Colon (tissue), 2 donors: ENCODE data around the gene MAP1LC3B.

Source experiments
- FAIRE-seq: peaks from 2 replicates; lab custom pipeline; 2012; peaks lifted over from hg19 to GRCh38; lab: Jason Lieb, UNC
- donor health status: control.
- donor health status: control.

Gene MAP1LC3B

DNA sequence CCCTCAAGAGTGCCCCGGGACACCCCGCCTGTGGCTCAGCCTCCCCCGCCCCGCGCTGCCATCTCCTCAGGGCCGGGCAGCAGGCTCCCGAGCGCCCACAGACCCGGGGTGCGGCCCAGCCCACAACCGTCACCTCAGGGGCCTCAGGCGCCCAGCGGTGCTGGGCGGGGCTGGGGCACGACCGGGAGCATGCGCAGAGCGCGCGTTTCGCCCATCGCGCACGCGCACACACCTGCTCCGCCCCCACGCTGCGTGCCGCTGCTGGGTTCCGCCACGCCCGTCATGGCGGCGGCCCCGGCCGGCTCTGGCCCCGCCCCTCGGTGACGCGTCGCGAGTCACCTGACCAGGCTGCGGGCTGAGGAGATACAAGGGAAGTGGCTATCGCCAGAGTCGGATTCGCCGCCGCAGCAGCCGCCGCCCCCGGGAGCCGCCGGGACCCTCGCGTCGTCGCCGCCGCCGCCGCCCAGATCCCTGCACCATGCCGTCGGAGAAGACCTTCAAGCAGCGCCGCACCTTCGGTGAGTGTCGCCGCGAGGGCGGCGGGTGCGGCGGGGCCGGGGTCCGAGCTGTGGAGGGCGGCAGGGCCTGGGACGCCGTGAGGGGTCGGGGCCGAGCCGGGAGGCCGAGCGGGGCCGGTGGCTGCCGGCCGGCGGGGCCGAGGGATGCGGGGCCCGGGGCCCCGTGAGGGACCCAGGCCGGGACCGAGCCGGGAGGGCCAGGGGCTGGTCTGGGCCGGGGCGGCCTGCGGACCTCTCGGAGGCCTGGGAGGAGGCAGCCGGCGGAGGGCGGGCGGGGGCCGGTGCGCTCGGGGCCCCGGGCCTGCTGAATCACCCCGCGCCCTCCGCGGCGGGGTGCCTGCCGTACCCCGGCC is at the start of gene MAP1LC3B:
MAP1LC3B (plus strand) TSS at position 387 of the 871 bp plus-strand sequence; CDS start at position 479, 92 bp downstream.
- no peak for FAIRE-seq

DNA sequence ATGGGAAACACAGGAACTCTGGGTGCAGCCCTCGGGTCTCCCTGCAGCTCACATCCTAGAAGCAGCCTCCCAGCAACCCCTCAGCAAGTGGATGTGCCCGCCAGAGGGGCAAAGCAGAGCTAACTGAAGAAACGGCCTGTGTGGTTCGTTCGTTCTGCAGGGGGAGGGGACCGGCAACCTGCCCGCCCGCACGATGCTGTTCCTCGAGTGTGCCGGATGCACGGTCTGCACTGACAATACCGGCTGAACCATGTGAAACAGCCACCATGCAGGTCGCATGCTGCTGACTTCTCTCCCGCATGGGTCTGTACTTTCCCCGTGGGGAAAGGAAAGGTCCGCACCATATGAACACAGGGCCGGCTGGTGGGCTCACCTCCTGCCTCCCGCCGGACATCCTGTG is 49.6 kb upstream of the MAP1LC3B start:
- no peak for FAIRE-seq

DNA sequence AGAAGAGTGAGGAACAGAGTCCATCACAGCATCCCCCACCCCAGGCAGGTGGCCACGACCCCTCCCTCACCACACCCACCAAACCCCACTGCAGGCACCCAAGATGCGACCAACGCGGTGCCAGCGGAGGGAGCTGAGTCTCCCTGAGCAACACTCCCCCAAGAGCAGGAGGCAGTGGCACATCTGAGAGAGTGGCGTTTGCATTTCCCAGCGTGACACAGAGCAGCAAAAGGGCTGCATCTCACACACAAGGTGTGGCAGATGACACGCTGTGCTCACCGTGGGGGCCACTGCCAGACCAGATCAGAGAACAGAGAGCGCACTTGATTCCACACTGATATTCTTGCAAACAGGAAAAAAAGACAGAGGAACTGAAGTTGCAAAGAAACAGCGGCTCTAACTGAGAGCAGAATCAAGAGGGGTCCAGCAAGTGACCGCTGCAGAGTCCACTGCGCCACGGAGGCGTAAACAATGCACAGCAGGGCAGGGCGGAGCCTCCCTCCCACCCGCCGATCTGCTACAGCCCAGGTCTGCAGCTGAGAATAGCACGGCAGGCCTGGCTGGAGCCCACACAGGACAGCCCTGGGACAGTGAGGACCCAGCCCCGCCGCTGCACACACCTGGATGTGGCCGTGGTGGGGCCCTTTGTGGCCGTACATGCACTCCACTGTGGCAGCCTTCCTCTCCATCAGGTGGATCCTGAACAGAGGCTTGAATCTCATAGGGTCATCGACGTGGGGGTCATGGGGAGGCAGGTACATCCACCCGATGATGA is 49.0 kb upstream of the MAP1LC3B start:
- FAIRE-seq: no peak

DNA sequence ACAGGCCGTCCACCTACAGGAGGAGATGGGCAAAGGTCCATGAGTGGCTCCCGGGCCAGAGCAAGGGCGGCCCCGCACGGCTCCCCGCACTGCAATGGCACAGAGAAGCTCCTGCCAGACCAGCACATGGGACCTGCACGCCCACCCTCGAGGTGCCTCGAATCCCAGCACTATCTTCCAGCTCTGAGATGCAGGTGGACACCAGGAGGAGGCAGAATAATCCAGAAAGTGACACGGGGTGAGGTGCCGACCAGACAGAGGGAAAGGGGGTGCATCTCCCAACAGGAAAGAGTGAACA is 48.4 kb upstream of the MAP1LC3B start:
- no peak for FAIRE-seq

DNA sequence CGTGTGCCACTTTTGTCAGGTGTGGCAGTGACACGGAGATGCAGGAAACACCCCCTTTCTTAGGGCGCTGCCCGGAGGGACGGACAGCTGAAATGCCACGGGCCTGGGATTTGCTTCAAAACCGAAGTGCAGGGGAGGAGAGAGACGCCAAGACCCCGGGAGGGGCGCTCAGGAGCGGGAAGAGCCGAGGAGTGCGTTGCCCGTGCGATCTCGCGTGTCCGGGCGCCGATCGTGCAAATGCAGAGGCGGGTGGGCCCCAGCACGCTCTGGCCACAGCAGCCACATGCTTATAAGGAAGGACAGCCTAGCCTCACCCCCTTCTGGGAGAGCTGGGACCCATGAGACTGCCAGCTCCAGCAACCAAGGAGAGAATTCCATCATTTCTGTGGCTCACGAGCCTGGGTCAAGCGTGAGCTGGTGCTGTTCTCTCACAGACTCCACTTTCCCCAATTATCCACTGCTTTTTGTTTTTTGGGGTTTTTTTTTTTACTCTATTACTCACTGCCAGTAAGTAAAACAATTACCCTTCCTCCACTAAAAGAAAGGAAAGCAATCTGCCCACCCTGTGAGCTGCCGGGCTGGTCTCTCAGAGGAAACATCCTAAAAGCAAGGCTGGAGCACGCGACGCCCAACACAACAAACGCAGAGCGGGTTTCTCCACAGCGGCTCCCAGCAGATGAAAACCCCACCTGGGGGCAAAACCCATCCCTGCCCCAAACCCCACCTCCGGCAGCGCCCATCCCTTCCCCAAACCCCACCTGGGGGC is 47.8 kb upstream of the MAP1LC3B start:
- no peak for FAIRE-seq

DNA sequence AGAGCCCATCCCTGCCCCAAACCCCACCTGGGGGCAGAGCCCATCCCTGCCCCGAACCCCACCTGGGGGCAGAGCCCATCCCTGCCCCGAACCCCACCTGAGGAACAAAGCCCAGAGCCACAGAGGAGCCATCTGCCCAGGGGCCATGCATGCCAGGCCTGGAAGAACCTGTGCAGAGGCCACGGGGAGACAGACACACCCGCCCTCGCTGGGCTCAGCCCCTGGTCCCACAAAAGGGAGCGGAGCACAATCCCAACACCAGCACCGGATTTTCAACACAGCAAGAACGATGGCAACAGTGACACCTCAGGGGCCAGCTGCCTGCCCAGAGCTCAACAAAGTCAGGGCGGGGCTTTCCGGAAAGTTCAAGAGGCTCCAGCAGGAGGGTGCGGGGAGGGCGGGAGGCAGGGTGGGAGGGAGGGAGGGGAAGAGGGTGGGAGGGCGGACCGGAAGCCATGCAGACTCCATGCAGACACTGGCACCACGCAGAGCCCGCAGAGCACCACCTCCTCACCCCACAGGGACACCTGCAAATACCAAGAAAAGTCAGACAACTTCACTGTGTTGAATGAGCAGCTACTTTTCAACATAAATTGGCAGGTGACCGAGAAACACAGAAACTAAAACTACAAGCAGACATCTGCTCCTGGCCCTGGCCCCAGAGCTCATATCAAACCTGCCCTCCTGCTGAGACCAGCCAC is 47.1 kb upstream of the MAP1LC3B start:
- no peak for FAIRE-seq

DNA sequence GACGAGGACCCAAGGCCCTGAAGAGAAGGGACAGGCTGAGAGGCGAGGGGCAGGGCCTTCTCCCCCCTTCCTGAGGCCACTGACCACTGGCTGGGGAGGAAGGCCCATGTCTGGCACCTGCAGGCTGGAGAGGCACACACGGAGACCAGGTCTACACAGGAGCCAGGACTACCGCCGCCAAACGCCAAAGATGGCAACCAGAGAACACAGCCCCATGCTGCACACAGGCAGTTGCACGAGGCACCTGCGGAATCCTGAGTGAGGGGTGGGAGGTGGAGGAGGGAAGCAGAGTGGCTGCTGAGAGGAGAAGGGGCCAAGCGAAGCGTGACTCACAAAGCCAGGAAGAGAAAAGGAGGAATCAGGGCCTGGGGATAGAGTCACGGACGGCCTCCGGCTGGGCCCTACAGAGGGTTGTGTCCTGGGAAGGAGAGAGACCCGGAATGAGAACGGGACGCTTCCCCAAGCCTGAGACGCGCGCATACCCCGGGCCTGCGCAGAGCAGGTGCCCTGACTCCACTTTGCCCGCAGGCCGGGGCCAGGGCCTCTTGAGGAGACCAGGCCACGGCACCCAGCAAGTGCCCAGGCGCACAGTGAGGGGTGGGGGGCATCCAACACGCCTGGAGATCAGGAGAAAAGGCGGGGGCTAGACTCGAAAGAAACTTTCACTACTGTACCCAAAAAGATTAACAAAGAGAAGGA is 46.3 kb upstream of the MAP1LC3B start:
- FAIRE-seq: no peak

DNA sequence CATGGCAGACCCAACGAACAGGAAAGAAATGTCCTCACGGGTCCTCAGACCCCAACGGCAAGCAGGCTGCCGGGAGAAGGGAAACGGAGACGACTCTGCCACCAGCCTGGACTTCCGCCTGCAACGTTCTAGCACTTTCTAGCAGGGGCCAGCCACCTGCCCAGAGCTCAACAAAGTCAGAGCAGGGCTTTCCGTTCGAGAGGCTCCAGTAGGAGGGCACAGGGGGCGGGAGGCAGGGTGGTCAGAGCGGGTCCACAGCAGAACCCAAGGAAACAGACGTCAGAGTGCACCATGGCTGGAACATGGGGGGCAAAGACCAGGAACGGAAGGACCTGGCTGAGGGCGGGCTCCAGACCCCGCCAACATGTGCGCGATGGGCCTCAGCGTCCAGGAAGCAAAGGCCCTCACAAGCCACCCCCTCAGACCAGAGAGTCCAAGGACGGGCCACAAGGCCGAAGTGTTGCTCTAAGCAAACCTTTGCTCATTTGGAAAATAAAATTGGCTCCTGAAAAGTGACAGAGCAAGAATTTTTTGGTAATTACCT is 45.5 kb upstream of the MAP1LC3B start:
- no peak for FAIRE-seq

DNA sequence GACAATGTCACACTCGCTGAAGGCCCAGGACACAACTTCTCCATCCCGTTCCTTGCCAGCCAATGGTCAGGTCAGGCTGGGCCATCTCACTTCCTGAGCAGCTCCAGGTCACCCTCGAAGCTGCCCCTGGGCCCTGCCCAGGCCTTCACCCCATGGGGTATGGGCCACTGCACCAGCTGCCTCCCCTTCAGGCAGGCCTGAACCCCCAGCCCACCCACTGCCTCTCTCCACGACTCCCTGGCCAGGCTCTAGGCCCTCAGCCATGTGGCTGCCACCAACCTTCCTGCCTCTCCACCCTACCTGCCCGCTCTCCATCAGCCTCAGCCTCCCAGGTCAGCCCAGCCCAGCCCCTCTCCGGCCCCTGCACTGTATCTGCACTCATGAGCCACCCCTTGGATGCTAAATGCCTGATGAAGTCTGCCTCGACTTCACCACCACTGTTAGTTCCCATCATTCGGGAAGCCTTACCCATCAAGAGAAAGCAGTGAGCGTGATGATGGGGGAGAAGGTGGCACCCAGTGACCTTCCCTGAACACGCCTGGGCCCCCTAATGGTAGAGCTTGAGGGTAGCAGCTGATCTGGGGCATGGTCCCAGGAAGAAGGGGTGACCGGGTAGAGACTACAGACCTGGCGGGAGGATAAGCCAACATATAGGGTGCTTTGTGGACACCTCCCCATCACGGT is 44.1 kb upstream of the MAP1LC3B start:
- no peak for FAIRE-seq

DNA sequence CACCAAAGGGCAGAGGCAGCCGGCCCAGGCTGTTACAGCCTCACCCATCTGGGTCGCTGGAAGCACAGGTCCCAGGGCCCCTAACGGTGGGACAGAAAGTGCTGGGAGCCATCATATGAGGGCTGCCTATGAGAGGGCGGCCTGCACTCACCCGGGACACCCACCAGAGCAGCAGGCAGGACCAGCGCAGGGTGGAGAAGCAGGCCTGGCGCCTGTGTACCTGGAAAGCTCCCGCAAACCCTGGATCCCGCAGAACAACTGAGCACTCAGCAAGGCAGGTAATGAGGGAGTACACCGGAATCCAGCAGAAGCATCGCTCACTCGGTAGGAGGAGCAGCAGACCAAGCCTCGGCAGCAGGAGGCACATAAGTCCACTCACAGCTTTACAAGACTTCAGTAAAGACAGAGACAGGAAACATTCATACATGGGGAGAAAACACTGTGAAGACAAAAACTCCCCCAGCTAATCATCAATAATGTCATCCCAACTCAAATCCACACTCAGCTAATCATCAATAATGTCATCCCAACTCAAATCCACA is 43.4 kb upstream of the MAP1LC3B start:
- FAIRE-seq: no peak

DNA sequence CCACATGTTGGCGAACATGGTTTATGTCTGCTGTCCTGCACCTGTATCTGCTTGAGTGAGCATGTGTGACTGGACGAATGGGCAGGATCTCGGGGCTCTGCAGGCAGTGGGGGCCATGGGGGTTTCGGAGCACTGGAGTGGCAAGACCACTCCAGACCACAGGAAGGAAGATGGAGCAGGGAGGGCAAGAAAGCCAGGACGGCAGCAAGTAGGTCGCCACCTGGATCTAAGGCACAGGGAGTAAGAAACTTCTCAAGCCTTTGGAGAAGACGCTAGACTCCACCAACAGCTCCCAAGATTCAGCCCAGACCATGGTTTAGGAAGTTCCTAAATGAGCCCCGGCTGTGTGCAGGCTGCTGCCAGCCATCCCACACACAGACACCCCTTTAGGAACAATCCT is 42.1 kb upstream of the MAP1LC3B start:
- FAIRE-seq: no peak

DNA sequence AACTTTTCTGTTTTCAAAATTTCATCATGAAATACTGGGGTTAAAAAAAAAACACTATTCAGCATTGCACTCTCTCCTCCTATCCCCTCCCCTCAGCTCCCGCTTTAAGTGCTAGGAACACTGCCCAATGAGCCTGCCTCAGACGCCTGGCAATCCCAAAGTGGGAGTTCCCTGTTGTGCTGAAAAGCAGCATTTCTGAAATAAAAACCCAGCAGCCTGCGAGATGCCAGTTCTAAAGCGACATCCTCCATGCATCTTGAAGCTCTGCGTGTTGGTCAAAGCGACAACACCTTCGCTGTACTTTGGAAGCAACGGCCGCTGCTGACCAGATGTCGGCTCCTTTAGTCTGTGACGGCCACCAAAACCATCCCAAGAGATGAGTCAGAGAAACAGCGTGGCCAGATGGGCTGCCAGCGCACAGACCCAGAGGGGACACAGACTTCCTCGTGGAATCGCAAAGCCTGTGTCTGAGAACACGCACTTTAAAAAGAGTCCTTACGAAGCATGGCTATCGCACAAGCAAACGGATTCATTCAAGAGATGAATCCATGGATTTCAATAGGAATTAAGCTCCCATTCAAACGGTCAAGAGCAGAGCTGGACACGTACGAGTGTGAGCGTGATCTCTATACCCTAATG is 41.3 kb upstream of the MAP1LC3B start:
- no peak for FAIRE-seq

DNA sequence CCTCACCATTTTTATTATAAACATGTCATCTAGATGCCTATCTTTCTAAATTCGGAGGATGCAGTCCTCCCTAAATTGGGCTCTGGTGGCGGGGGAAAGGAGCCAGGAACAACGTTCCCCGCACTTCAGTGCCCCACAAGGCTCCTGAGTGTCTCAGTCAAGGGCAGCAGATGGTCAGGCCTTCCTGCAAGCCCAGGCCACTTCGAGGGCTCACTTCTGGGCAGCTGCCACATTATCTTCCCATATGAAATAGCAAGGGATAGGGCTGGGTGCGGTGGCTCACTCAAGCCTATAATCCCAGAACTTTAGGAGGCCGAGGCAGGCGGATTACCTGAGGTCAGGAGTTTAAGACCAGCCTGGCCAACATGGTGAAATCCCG is 40.8 kb upstream of the MAP1LC3B start:
- FAIRE-seq: no peak

DNA sequence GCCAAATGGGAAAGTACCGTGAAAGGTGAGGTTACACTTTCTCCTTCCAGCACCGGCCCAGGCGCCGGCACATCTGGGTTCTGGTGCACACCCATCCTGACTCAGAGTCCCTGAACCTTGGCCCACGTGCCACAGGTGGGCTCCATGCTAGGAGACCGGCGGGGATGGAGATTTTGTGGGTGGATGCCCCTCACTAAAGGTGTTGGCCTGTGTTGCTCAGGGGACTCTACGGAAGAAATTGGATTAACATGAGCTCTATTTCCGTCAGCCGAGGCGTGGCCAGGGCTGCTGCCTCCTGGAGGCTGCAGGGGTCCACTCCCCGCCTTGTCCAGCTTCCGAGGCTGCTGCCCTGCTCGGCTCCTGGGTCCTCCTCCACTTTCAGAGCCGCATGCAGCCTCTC is 39.3 kb upstream of the MAP1LC3B start:
- no peak for FAIRE-seq

DNA sequence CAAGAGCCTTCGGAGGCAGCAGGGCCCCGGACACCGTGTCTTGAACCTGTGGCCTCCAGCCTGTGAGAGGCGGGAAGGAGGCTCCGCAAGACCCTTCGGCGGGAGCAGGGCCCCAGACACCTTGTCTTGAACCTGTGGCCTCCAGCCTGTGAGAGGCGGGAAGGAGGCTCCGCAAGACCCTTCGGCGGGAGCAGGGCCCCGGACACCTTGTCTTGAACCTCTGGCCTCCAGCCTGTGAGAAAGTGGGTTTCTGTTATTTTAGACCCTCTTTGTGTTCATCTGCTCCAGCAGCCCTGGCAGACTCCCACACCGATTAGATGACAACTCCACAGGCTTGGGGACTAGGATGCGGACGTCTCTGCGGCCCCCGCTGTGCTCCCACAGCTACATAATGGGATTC is 38.5 kb upstream of the MAP1LC3B start:
- no peak for FAIRE-seq

DNA sequence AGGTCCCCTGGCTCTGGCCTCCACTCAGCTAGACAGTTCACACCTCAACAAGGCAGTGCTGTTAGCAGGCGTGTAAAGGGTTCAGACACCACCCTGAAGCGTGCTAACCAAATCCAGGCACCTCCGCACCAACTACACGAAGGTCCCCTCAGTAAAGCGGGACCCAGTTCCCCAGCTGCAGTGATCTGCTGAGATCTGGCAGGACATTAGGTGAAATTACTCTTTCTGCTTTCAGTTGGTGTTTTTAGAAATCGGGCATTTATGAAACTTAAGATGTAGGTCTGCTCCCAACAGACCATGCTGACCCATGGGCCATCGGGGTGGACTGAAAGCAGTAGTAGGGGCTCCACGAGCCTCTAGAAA is 35.7 kb upstream of the MAP1LC3B start:
- no peak for FAIRE-seq

DNA sequence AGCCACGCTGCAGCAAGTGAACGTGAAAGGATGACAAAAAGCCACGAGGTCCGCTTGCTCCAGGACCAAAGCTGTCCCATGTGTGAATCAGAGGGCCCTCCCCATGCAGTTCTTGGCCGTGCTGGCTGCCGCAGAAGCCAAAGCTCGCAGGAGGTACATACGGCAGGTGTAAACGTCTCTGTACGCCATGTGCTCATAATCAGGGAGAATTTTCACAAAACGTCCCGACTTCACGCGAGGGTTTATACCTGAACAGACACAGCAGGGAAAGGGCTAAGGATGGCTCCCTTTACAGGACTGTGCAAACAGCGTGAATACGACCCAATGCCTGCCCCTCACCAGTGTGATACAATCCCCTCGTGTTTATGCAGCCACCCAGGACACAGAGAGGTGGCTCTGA is 33.9 kb upstream of the MAP1LC3B start:
- FAIRE-seq: no peak

DNA sequence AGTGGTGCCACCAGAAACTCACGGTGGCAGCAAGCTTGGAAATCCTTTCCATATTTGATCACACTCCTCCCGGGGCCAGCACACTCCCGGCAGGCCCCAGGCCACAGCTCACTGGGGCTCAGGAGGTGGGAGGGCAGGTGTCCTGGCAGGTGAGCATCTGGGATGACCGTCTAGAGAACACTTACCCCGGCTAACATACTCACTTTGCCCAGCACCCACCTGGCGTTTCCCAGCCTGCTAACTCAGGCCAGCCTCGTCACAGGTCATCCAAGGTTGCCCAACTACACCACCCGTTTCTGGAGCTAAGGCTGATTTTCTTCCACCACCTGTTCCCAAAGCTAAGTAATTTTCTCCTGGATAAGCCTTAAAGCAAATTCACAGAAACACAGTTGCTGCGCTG is 33.4 kb upstream of the MAP1LC3B start:
- FAIRE-seq: no peak

DNA sequence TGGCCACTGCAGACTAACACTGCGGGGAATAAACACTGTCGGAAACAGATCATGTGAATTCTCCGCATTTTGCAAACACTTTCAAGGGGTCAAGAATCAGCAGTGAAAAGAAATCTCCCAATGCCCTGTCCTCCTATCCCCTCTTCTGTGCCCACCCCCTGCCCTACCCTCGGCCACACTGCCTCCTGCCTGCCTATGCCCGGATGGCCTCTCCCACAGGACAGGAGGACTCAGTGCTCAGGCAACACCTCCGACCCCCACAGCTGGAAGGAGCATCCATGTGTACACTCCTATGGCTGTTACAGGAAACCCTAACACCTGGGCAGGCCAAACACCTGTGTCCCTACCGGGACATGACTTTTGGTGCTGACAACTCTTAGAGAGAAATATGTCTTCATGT is 33.0 kb upstream of the MAP1LC3B start:
- no peak for FAIRE-seq
